ENCODE results near the gene SH2D4B. TPM values are rescaled to one million over a fixed set of nuclear protein-coding genes. Genes with fewer than 3 reads are reported as not detected.

SH2D4B gene
- total RNA-seq, 1 experiment from 2014 or later = 0.22 TPM

GRCh38 chr10:80687476-80687789 is 149.7 kb downstream of the SH2D4B start:
- ChIA-PET RAD21 (ENCODE audit: low non-redundant PET in 1 of 2, low total read pairs in 2 of 2, uncharacterized antibody in 2 of 2, unreplicated experiment in 2 of 2) (no interaction called here), POLR2A (no interaction called here), CTCF (interaction anchor here (0.8 kb wide), 1 partner anchor 16 kb away, joined by 3 read pairs; no protein-coding TSS in a partner anchor)
- Histone ChIP-seq H3K9me3 (ENCODE audit: control insufficient read depth in 1 of 2, insufficient read depth in 1 of 2, low read depth in 1 of 2, low read length in 2 of 2) (no peaks in the 10 kb centered on the region), H2AFZ (ENCODE audit: low read depth, low read length, poor library complexity, severe bottlenecking) (no peak overlapping the region), H4K20me1 (ENCODE audit: insufficient read depth) (no peaks in the 10 kb centered on the region), H3K9me2 (ENCODE audit: insufficient read depth) (no peaks in the 10 kb centered on the region), H3K27ac (ENCODE audit: low read depth, low read length) (no peak overlapping the region), H3K79me2 (ENCODE audit: insufficient read depth, low read length) (no peaks in the 10 kb centered on the region), H3K36me3 (ENCODE audit: control insufficient read depth in 1 of 2, insufficient read depth in 2 of 2, low read length in 2 of 2) (no peaks in the 10 kb centered on the region), H3K4me1 (ENCODE audit: control insufficient read depth in 1 of 2, insufficient read depth in 2 of 2, low read length in 2 of 2) (no peaks in the 10 kb centered on the region), H3K4me2 (ENCODE audit: low read length) (no peak overlapping the region), H3K27me3 (ENCODE audit: insufficient read depth, low read length) (peaks cover 31% of the 10 kb centered on the region), H3K4me3 (replicated peaks in 1 of 2; ENCODE audit: low read depth in 1 of 2, low read length in 2 of 2) (no peak overlapping the region), H3K9ac (ENCODE audit: low read length) (no peak overlapping the region)
- no peak for TF ChIP-seq JUND (IDR thresholded peaks at IDR 0.05)
- TF ChIP-seq POLR2A (IDR thresholded peaks at IDR 0.05; ENCODE audit: borderline replicate concordance, extremely low read depth, insufficient read depth, insufficient read length) = no peak
- no peak for ATAC-seq
- intact Hi-C loops (cut with micrococcal nuclease) = no loop called here
- BruUV-seq (replicated peaks) = no TSS peak
- DNase-seq (ENCODE audit: low read depth, low spot score) = no peak

- Histone ChIP-seq H3K9me2 (ENCODE audit: insufficient read depth) (no peaks in the 10 kb centered on the region), H2AFZ (ENCODE audit: low read depth, low read length, poor library complexity, severe bottlenecking) (no peak overlapping the region), H3K36me3 (ENCODE audit: control insufficient read depth in 1 of 2, insufficient read depth in 2 of 2, low read length in 2 of 2) (no peaks in the 10 kb centered on the region), H3K9ac (ENCODE audit: low read length) (no peak overlapping the region), H3K9me3 (ENCODE audit: control insufficient read depth in 1 of 2, insufficient read depth in 1 of 2, low read depth in 1 of 2, low read length in 2 of 2) (no peaks in the 10 kb centered on the region), H3K4me2 (ENCODE audit: low read length) (no peak overlapping the region), H4K20me1 (ENCODE audit: insufficient read depth) (no peaks in the 10 kb centered on the region), H3K79me2 (ENCODE audit: insufficient read depth, low read length) (no peaks in the 10 kb centered on the region), H3K4me3 (replicated peaks in 1 of 2; ENCODE audit: low read depth in 1 of 2, low read length in 2 of 2) (no peak overlapping the region), H3K27ac (ENCODE audit: low read depth, low read length) (no peak overlapping the region), H3K4me1 (ENCODE audit: control insufficient read depth in 1 of 2, insufficient read depth in 2 of 2, low read length in 2 of 2) (no peaks in the 10 kb centered on the region), H3K27me3 (ENCODE audit: insufficient read depth, low read length) (peaks cover 31% of the 10 kb centered on the region)
- no peak for TF ChIP-seq TCF7L2 (IDR thresholded peaks at IDR 0.05; ENCODE audit: borderline replicate concordance, extremely low read depth, insufficient read depth, insufficient read length)
- no peak for TF ChIP-seq RAD21 (IDR thresholded peaks at IDR 0.05; ENCODE audit: low read depth)
- TF ChIP-seq ATF3 (IDR thresholded peaks at IDR 0.05) = no peak
- TF ChIP-seq POLR2A (IDR thresholded peaks at IDR 0.05; ENCODE audit: borderline replicate concordance, extremely low read depth, insufficient read depth, insufficient read length) = no peak
- no peak for TF ChIP-seq YY1 (IDR thresholded peaks at IDR 0.05; ENCODE audit: extremely low read depth, insufficient replicate concordance, low read depth, low read length)
- no peak for TF ChIP-seq SRF (IDR thresholded peaks at IDR 0.05; ENCODE audit: low read depth)
- no peak for TF ChIP-seq SIN3A (IDR thresholded peaks at IDR 0.05; ENCODE audit: low read depth)
- no peak for TF ChIP-seq CEBPB (IDR thresholded peaks at IDR 0.05; ENCODE audit: low read depth)
- TF ChIP-seq SP1 (IDR thresholded peaks at IDR 0.05; ENCODE audit: low read depth) = no peak
- TF ChIP-seq FOSL1 (IDR thresholded peaks at IDR 0.05; ENCODE audit: low read depth) = no peak
- no peak for TF ChIP-seq ELF1 (IDR thresholded peaks at IDR 0.05; ENCODE audit: borderline replicate concordance, low read depth)
- intact Hi-C loops (cut with micrococcal nuclease) = loop anchor here (10.0 kb wide), 2 partner anchors 246 to 324 kb away; no protein-coding TSS in a partner anchor
- BruUV-seq (replicated peaks) = no TSS peak
- ChIA-PET CTCF (no interaction called here), RAD21 (ENCODE audit: low non-redundant PET in 1 of 2, low total read pairs in 2 of 2, uncharacterized antibody in 2 of 2, unreplicated experiment in 2 of 2) (no interaction called here), POLR2A (no interaction called here)
- no peak for DNase-seq (ENCODE audit: low read depth, low spot score)
- no peak for ATAC-seq
Observed at GRCh38 chr10:80690434-80690833, 152.7 kb downstream of the SH2D4B start.
